ENCODE results near the gene FARP1.

FARP1 gene

GRCh38 chr13:98142380-98143156 lies at the start of gene FARP1:
Gene FARP1 (plus strand): TSS chr13:98143094. CDS start chr13:98213243, 70,149 bp downstream.
- DNase-seq (ENCODE audit: low read depth in 2 of 2): no peak

- DNase-seq (ENCODE audit: low read depth in 2 of 2): no peak
Observed at GRCh38 chr13:98094678-98095266, 48.1 kb upstream of the FARP1 start.

GRCh38 chr13:98096059-98096458 lies 46.8 kb upstream of the FARP1 start:
- no peak for DNase-seq (ENCODE audit: low read depth in 2 of 2)

GRCh38 chr13:98097749-98098148 lies 45.1 kb upstream of the FARP1 start:
- DNase-seq (ENCODE audit: low read depth in 2 of 2): no peak

GRCh38 chr13:98098516-98098915 lies 44.4 kb upstream of the FARP1 start:
- no peak for DNase-seq (ENCODE audit: low read depth in 2 of 2)

- no peak for DNase-seq (ENCODE audit: low read depth in 2 of 2)
Observed at GRCh38 chr13:98099627-98100026, 43.3 kb upstream of the FARP1 start.

GRCh38 chr13:98100481-98100880 lies 42.4 kb upstream of the FARP1 start:
- no peak for DNase-seq (ENCODE audit: low read depth in 2 of 2)

- no peak for DNase-seq (ENCODE audit: low read depth in 2 of 2)
Observed at GRCh38 chr13:98103531-98103930, 39.4 kb upstream of the FARP1 start.

GRCh38 chr13:98103942-98104880 lies 38.7 kb upstream of the FARP1 start:
- DNase-seq (ENCODE audit: low read depth in 2 of 2): no peak

GRCh38 chr13:98105929-98106336 lies 37.0 kb upstream of the FARP1 start:
- no peak for DNase-seq (ENCODE audit: low read depth in 2 of 2)

- no peak for DNase-seq (ENCODE audit: low read depth in 2 of 2)
Observed at GRCh38 chr13:98108341-98108740, 34.6 kb upstream of the FARP1 start.

GRCh38 chr13:98109226-98109853 lies 33.6 kb upstream of the FARP1 start:
- no peak for DNase-seq (ENCODE audit: low read depth in 2 of 2)

GRCh38 chr13:98110749-98111148 lies 32.1 kb upstream of the FARP1 start:
- DNase-seq (ENCODE audit: low read depth in 2 of 2): no peak

- no peak for DNase-seq (ENCODE audit: low read depth in 2 of 2)
Observed at GRCh38 chr13:98111168-98112098, 31.5 kb upstream of the FARP1 start.

GRCh38 chr13:98112456-98112855 lies 30.4 kb upstream of the FARP1 start:
- no peak for DNase-seq (ENCODE audit: low read depth in 2 of 2)

GRCh38 chr13:98118865-98119264 lies 24.0 kb upstream of the FARP1 start:
- no peak for DNase-seq (ENCODE audit: low read depth in 2 of 2)

- DNase-seq (ENCODE audit: low read depth in 2 of 2): no peak
Observed at GRCh38 chr13:98123176-98123575, 19.7 kb upstream of the FARP1 start.

- DNase-seq (ENCODE audit: low read depth in 2 of 2): no peak
Observed at GRCh38 chr13:98129059-98129746, 13.7 kb upstream of the FARP1 start.

GRCh38 chr13:98133946-98134345 lies 8.9 kb upstream of the FARP1 start:
- DNase-seq (ENCODE audit: low read depth in 2 of 2): no peak

- DNase-seq (ENCODE audit: low read depth in 2 of 2): no peak
Observed at GRCh38 chr13:98134901-98135300, 8.0 kb upstream of the FARP1 start.
